Measurements from ENCODE around the gene RAB22A.
"Not testable (repeated sequence)": the region's sequence is repeated elsewhere in the genome, so short reads cannot be mapped to it uniquely, and the experiment has no call there.

RAB22A gene

GRCh38 chr20:58366866-58367265, 57.4 kb downstream of the RAB22A start:
- H3K36me3 ChIP-seq (ENCODE audit: control insufficient read depth in 2 of 2, insufficient read depth in 2 of 2, low read length in 2 of 2): peaks cover 6 to 9% of the 10 kb centered on the region in 2 donors
- no peaks in the 10 kb centered on the region for H3K4me1 ChIP-seq (ENCODE audit: control insufficient read depth in 2 of 2, insufficient read depth in 2 of 2, low read length in 2 of 2)
- no peaks in the 10 kb centered on the region for H3K9me3 ChIP-seq (ENCODE audit: control insufficient read depth in 2 of 2, low read length in 2 of 2)
- no peak overlapping the region for H3K4me3 ChIP-seq (ENCODE audit: low read length in 2 of 2)
- H3K27me3 ChIP-seq (ENCODE audit: control insufficient read depth in 2 of 2, insufficient read depth in 2 of 2, low read length in 2 of 2): no peaks in the 10 kb centered on the region
- H3K27ac ChIP-seq (ENCODE audit: low read depth in 2 of 2, low read length in 2 of 2): no peak overlapping the region
- H3K9ac ChIP-seq (ENCODE audit: low read depth in 1 of 2, low read length in 2 of 2): no peak overlapping the region

- H3K36me3 ChIP-seq (ENCODE audit: control insufficient read depth in 2 of 2, insufficient read depth in 2 of 2, low read length in 2 of 2): no peaks in the 10 kb centered on the region
- H3K4me3 ChIP-seq (ENCODE audit: low read length in 2 of 2): no peak overlapping the region
- H3K9me3 ChIP-seq (ENCODE audit: control insufficient read depth in 2 of 2, low read length in 2 of 2): no peaks in the 10 kb centered on the region
- no peak overlapping the region for H3K9ac ChIP-seq (ENCODE audit: low read depth in 1 of 2, low read length in 2 of 2)
- no peak overlapping the region for H3K27ac ChIP-seq (ENCODE audit: low read depth in 2 of 2, low read length in 2 of 2)
- H3K4me1 ChIP-seq (ENCODE audit: control insufficient read depth in 2 of 2, insufficient read depth in 2 of 2, low read length in 2 of 2): no peaks in the 10 kb centered on the region
- H3K27me3 ChIP-seq (ENCODE audit: control insufficient read depth in 2 of 2, insufficient read depth in 2 of 2, low read length in 2 of 2): no peaks in the 10 kb centered on the region
Observed at GRCh38 chr20:58372806-58373205, 63.3 kb downstream of the RAB22A start.

GRCh38 chr20:58373296-58373695, 63.8 kb downstream of the RAB22A start:
- not testable (repeated sequence) for H3K9ac ChIP-seq (ENCODE audit: low read depth in 1 of 2, low read length in 2 of 2)

GRCh38 chr20:58374027-58374850, 64.7 kb downstream of the RAB22A start:
- H3K27me3 ChIP-seq (ENCODE audit: control insufficient read depth in 2 of 2, insufficient read depth in 2 of 2, low read length in 2 of 2): no peaks in the 10 kb centered on the region
- H3K4me1 ChIP-seq (ENCODE audit: control insufficient read depth in 2 of 2, insufficient read depth in 2 of 2, low read length in 2 of 2): no peaks in the 10 kb centered on the region
- no peaks in the 10 kb centered on the region for H3K36me3 ChIP-seq (ENCODE audit: control insufficient read depth in 2 of 2, insufficient read depth in 2 of 2, low read length in 2 of 2)
- no peaks in the 10 kb centered on the region for H3K9me3 ChIP-seq (ENCODE audit: control insufficient read depth in 2 of 2, low read length in 2 of 2)
- no peak overlapping the region for H3K4me3 ChIP-seq (ENCODE audit: low read length in 2 of 2)
- no peak overlapping the region for H3K27ac ChIP-seq (ENCODE audit: low read depth in 2 of 2, low read length in 2 of 2)
- H3K9ac ChIP-seq (ENCODE audit: low read depth in 1 of 2, low read length in 2 of 2): no peak overlapping the region

More at GRCh38 chr20:58373296-58373695, 63.8 kb downstream of the RAB22A start:
- H3K4me1 ChIP-seq (ENCODE audit: control insufficient read depth in 2 of 2, insufficient read depth in 2 of 2, low read length in 2 of 2); H3K9me3 ChIP-seq (ENCODE audit: control insufficient read depth in 2 of 2, low read length in 2 of 2); H3K27me3 ChIP-seq (ENCODE audit: control insufficient read depth in 2 of 2, insufficient read depth in 2 of 2, low read length in 2 of 2); H3K36me3 ChIP-seq (ENCODE audit: control insufficient read depth in 2 of 2, insufficient read depth in 2 of 2, low read length in 2 of 2); H3K27ac ChIP-seq (ENCODE audit: low read depth in 2 of 2, low read length in 2 of 2); H3K4me3 ChIP-seq (ENCODE audit: low read length in 2 of 2): not testable (repeated sequence)

GRCh38 chr20:58374906-58375758, 65.6 kb downstream of the RAB22A start:
- Histone ChIP-seq H3K9ac (ENCODE audit: low read depth in 1 of 2, low read length in 2 of 2) (no peak overlapping the region), H3K9me3 (ENCODE audit: control insufficient read depth in 2 of 2, low read length in 2 of 2) (no peaks in the 10 kb centered on the region), H3K4me3 (ENCODE audit: low read length in 2 of 2) (no peak overlapping the region), H3K27ac (ENCODE audit: low read depth in 2 of 2, low read length in 2 of 2) (no peak overlapping the region), H3K4me1 (ENCODE audit: control insufficient read depth in 2 of 2, insufficient read depth in 2 of 2, low read length in 2 of 2) (no peaks in the 10 kb centered on the region), H3K27me3 (ENCODE audit: control insufficient read depth in 2 of 2, insufficient read depth in 2 of 2, low read length in 2 of 2) (no peaks in the 10 kb centered on the region), H3K36me3 (ENCODE audit: control insufficient read depth in 2 of 2, insufficient read depth in 2 of 2, low read length in 2 of 2) (no peaks in the 10 kb centered on the region)

GRCh38 chr20:58375759-58376352, 66.3 kb downstream of the RAB22A start:
- H3K4me3 ChIP-seq (ENCODE audit: low read length in 2 of 2): no peak overlapping the region
- H3K4me1 ChIP-seq (ENCODE audit: control insufficient read depth in 2 of 2, insufficient read depth in 2 of 2, low read length in 2 of 2): no peaks in the 10 kb centered on the region
- no peaks in the 10 kb centered on the region for H3K27me3 ChIP-seq (ENCODE audit: control insufficient read depth in 2 of 2, insufficient read depth in 2 of 2, low read length in 2 of 2)
- no peaks in the 10 kb centered on the region for H3K9me3 ChIP-seq (ENCODE audit: control insufficient read depth in 2 of 2, low read length in 2 of 2)
- no peak overlapping the region for H3K27ac ChIP-seq (ENCODE audit: low read depth in 2 of 2, low read length in 2 of 2)
- H3K36me3 ChIP-seq (ENCODE audit: control insufficient read depth in 2 of 2, insufficient read depth in 2 of 2, low read length in 2 of 2): no peaks in the 10 kb centered on the region
- no peak overlapping the region for H3K9ac ChIP-seq (ENCODE audit: low read depth in 1 of 2, low read length in 2 of 2)

- no peaks in the 10 kb centered on the region for H3K9me3 ChIP-seq (ENCODE audit: control insufficient read depth in 2 of 2, low read length in 2 of 2)
- no peak overlapping the region for H3K4me3 ChIP-seq (ENCODE audit: low read length in 2 of 2)
- H3K36me3 ChIP-seq (ENCODE audit: control insufficient read depth in 2 of 2, insufficient read depth in 2 of 2, low read length in 2 of 2): no peaks in the 10 kb centered on the region
- H3K4me1 ChIP-seq (ENCODE audit: control insufficient read depth in 2 of 2, insufficient read depth in 2 of 2, low read length in 2 of 2): no peaks in the 10 kb centered on the region
- H3K27ac ChIP-seq (ENCODE audit: low read depth in 2 of 2, low read length in 2 of 2): no peak overlapping the region
- no peak overlapping the region for H3K9ac ChIP-seq (ENCODE audit: low read depth in 1 of 2, low read length in 2 of 2)
- H3K27me3 ChIP-seq (ENCODE audit: control insufficient read depth in 2 of 2, insufficient read depth in 2 of 2, low read length in 2 of 2): no peaks in the 10 kb centered on the region
Observed at GRCh38 chr20:58377017-58377416, 67.5 kb downstream of the RAB22A start.

- Histone ChIP-seq H3K36me3 (ENCODE audit: control insufficient read depth in 2 of 2, insufficient read depth in 2 of 2, low read length in 2 of 2) (no peaks in the 10 kb centered on the region), H3K27ac (ENCODE audit: low read depth in 2 of 2, low read length in 2 of 2) (no peak overlapping the region), H3K4me1 (ENCODE audit: control insufficient read depth in 2 of 2, insufficient read depth in 2 of 2, low read length in 2 of 2) (no peaks in the 10 kb centered on the region), H3K27me3 (ENCODE audit: control insufficient read depth in 2 of 2, insufficient read depth in 2 of 2, low read length in 2 of 2) (no peaks in the 10 kb centered on the region), H3K9me3 (ENCODE audit: control insufficient read depth in 2 of 2, low read length in 2 of 2) (no peaks in the 10 kb centered on the region), H3K4me3 (ENCODE audit: low read length in 2 of 2) (no peak overlapping the region), H3K9ac (ENCODE audit: low read depth in 1 of 2, low read length in 2 of 2) (no peak overlapping the region)
Observed at GRCh38 chr20:58377766-58378401, 68.4 kb downstream of the RAB22A start.

GRCh38 chr20:58378704-58379103, 69.2 kb downstream of the RAB22A start:
- Histone ChIP-seq H3K36me3 (ENCODE audit: control insufficient read depth in 2 of 2, insufficient read depth in 2 of 2, low read length in 2 of 2) (no peaks in the 10 kb centered on the region), H3K9ac (ENCODE audit: low read depth in 1 of 2, low read length in 2 of 2) (no peak overlapping the region)

More at GRCh38 chr20:58378704-58379103, 69.2 kb downstream of the RAB22A start:
- no peaks in the 10 kb centered on the region for H3K4me1 ChIP-seq (ENCODE audit: control insufficient read depth in 2 of 2, insufficient read depth in 2 of 2, low read length in 2 of 2)
- H3K4me3 ChIP-seq (ENCODE audit: low read length in 2 of 2): no peak overlapping the region
- no peaks in the 10 kb centered on the region for H3K27me3 ChIP-seq (ENCODE audit: control insufficient read depth in 2 of 2, insufficient read depth in 2 of 2, low read length in 2 of 2)
- H3K9me3 ChIP-seq (ENCODE audit: control insufficient read depth in 2 of 2, low read length in 2 of 2): no peaks in the 10 kb centered on the region
- H3K27ac ChIP-seq (ENCODE audit: low read depth in 2 of 2, low read length in 2 of 2): no peak overlapping the region
